ENCODE measurements around the gene DGKD. TPM values are rescaled to one million over a fixed set of nuclear protein-coding genes. Genes with fewer than 3 reads are reported as not detected.

Gene DGKD
- total RNA-seq, 2 donors from 2014 or later = 21.5 to 63.1 TPM

- Histone ChIP-seq H3K27me3 (replicated peaks; ENCODE audit: insufficient read depth) (no peaks in the 10 kb centered on the region), H3K4me3 (no peak overlapping the region), H3K4me1 (replicated peaks) (no peaks in the 10 kb centered on the region), H3K9me3 (no peaks in the 10 kb centered on the region), H3K36me3 (peaks cover 0 to 13% of the 10 kb centered on the region in 2 donors), H3K27ac (no peak overlapping the region)
- WGBS = 93% methylated on average over 14 of the region's 14 CpGs
- intact Hi-C loops (cut with DNase I) = no loop called here
- TF ChIP-seq, protein P1, sequence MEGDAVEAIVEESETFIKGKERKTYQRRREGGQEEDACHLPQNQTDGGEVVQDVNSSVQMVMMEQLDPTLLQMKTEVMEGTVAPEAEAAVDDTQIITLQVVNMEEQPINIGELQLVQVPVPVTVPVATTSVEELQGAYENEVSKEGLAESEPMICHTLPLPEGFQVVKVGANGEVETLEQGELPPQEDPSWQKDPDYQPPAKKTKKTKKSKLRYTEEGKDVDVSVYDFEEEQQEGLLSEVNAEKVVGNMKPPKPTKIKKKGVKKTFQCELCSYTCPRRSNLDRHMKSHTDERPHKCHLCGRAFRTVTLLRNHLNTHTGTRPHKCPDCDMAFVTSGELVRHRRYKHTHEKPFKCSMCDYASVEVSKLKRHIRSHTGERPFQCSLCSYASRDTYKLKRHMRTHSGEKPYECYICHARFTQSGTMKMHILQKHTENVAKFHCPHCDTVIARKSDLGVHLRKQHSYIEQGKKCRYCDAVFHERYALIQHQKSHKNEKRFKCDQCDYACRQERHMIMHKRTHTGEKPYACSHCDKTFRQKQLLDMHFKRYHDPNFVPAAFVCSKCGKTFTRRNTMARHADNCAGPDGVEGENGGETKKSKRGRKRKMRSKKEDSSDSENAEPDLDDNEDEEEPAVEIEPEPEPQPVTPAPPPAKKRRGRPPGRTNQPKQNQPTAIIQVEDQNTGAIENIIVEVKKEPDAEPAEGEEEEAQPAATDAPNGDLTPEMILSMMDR (IDR thresholded peaks at IDR 0.05) = no peak
- no peak for TF ChIP-seq POLR2A (IDR thresholded peaks at IDR 0.05)
- no peak for TF ChIP-seq POLR2AphosphoS5 (IDR thresholded peaks at IDR 0.05)
- no peak for DNase-seq (ENCODE audit: low spot score)
These were observed 83.2 kb downstream of the DGKD start for GRCh38 chr2:233437439-233437955.

- Histone ChIP-seq H3K4me3 (no peak overlapping the region), H3K9me3 (no peaks in the 10 kb centered on the region), H3K4me1 (replicated peaks) (no peaks in the 10 kb centered on the region), H3K27ac (no peak overlapping the region), H3K27me3 (replicated peaks; ENCODE audit: insufficient read depth) (no peaks in the 10 kb centered on the region), H3K36me3 (peaks cover 0 to 13% of the 10 kb centered on the region in 2 donors)
- WGBS = 79% methylated on average over 15 of the region's 15 CpGs
- TF ChIP-seq POLR2AphosphoS5 (IDR thresholded peaks at IDR 0.05) (no peak), POLR2A (IDR thresholded peaks at IDR 0.05) (no peak)
- TF ChIP-seq, protein P1 (IDR thresholded peaks at IDR 0.05) = no peak
- intact Hi-C loops (cut with DNase I) = no loop called here
- no peak for DNase-seq (ENCODE audit: low spot score)
These were observed 84.4 kb downstream of the DGKD start for GRCh38 chr2:233438573-233439147.

GRCh38 chr2:233439191-233439590 is 84.9 kb downstream of the DGKD start:
- Histone ChIP-seq H3K4me3 (no peak overlapping the region), H3K27me3 (replicated peaks; ENCODE audit: insufficient read depth) (no peaks in the 10 kb centered on the region), H3K9me3 (no peaks in the 10 kb centered on the region), H3K27ac (no peak overlapping the region), H3K36me3 (peaks cover 0 to 13% of the 10 kb centered on the region in 2 donors), H3K4me1 (replicated peaks) (no peaks in the 10 kb centered on the region)
- TF ChIP-seq POLR2A (IDR thresholded peaks at IDR 0.05) (no peak), POLR2AphosphoS5 (IDR thresholded peaks at IDR 0.05) (no peak)
- TF ChIP-seq, protein P1 (IDR thresholded peaks at IDR 0.05) = no peak
- 69% methylated on average over 9 of the region's 9 CpGs for WGBS
- no peak for DNase-seq (ENCODE audit: low spot score)
- intact Hi-C loops (cut with DNase I) = no loop called here

DNA sequence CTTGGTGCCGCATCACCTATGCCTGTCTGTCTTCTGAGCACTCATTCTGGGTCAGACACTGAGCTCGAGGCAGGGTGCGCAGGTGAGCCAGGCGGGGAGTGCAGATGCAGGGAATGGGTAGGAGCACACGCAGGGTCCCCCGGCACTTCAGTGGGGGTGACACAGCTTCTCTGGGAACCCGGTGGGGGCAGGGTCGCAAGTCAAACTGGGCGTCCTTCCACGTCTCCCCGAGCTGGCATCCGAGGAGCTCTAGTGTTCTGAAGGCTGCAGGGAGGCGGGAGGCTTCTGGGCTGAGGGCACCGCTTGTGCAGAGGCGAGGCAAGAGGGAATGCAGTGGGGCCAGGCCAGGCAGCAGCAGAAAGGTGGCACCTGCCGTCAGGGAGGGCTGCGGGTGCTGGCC is 86.0 kb downstream of the DGKD start:
- H3K4me1 ChIP-seq (replicated peaks) = no peaks in the 10 kb centered on the region
- no peak for DNase-seq (ENCODE audit: low spot score)
- TF ChIP-seq, protein P1 (IDR thresholded peaks at IDR 0.05) = no peak
- no peak for TF ChIP-seq POLR2A (IDR thresholded peaks at IDR 0.05)
- peaks cover 0 to 13% of the 10 kb centered on the region in 2 donors for H3K36me3 ChIP-seq
- no peaks in the 10 kb centered on the region for H3K9me3 ChIP-seq
- no peak overlapping the region for H3K27ac ChIP-seq
- no peak overlapping the region for H3K4me3 ChIP-seq
- 90% methylated on average over 17 of the region's 17 CpGs for WGBS
- no peaks in the 10 kb centered on the region for H3K27me3 ChIP-seq (replicated peaks; ENCODE audit: insufficient read depth)
- intact Hi-C loops (cut with DNase I) = loop anchor here (5.0 kb wide), 1 partner anchor 188 kb away; the partner anchor contains the start of gene ATG16L1

DNA sequence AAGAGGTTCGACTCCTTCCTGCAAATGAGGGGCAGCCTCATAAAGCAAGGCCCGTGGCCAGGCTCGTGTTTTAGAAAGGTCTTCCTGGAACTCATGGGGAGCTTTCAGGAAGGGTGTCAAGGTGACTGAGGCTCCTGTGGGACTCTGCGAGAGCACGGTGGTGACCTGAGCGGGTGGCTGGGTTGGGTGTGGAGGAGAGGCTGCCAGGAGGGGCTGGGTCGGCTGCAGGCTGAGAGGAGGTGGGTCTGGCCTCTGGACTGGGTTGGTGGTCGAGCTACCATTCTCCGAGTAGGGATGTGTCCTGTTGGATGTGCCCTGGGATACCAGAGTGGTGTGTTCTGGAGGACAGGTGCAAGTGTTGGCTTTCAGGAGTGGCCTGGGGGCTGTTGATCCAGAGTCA is 86.4 kb downstream of the DGKD start:
- Histone ChIP-seq H3K9me3 (no peaks in the 10 kb centered on the region), H3K4me1 (replicated peaks) (no peaks in the 10 kb centered on the region), H3K27me3 (replicated peaks; ENCODE audit: insufficient read depth) (no peaks in the 10 kb centered on the region), H3K27ac (no peak overlapping the region), H3K4me3 (no peak overlapping the region), H3K36me3 (peaks cover 0 to 13% of the 10 kb centered on the region in 2 donors)
- intact Hi-C loops (cut with DNase I) = loop anchor here (5.0 kb wide), 1 partner anchor 188 kb away; the partner anchor contains the start of gene ATG16L1
- no peak for DNase-seq (ENCODE audit: low spot score)
- TF ChIP-seq, protein P1 (IDR thresholded peaks at IDR 0.05) = no peak
- no peak for TF ChIP-seq POLR2AphosphoS5 (IDR thresholded peaks at IDR 0.05)
- TF ChIP-seq POLR2A (IDR thresholded peaks at IDR 0.05) = no peak
- WGBS = 87% methylated on average over 9 of the region's 9 CpGs

Measured in prostate gland (tissue), 2 donors.